Stimulated activated CD8-positive, alpha-beta memory T cell treated with anti-CD3 and anti-CD28 coated beads, Interleukin-7, amount 100 ng/mL, for 48 hours (primary cell): ENCODE results near the gene CYP26A1.

ENCODE experiments used
- DNase-seq, 2 donors: peaks; one replicate each; pipeline ENCODE4 v3.0.0-alpha.2; 2020; ENCODE audit warnings: low read depth in 1 of 2; ENCODE audit errors: extremely low read depth in 1 of 2

Gene CYP26A1

GRCh38 chr10:93063977-93064660 lies 9.6 kb upstream of the CYP26A1 start:
- no peak for DNase-seq

GRCh38 chr10:93064874-93065660 lies 8.6 kb upstream of the CYP26A1 start:
- no peak for DNase-seq

GRCh38 chr10:93065675-93066543 lies 7.8 kb upstream of the CYP26A1 start:
- DNase-seq: no peak

GRCh38 chr10:93066544-93066913 lies 7.2 kb upstream of the CYP26A1 start:
- no peak for DNase-seq

GRCh38 chr10:93067443-93068365 lies 6.0 kb upstream of the CYP26A1 start:
- no peak for DNase-seq

GRCh38 chr10:93068411-93069244 lies 5.1 kb upstream of the CYP26A1 start:
- DNase-seq: no peak

GRCh38 chr10:93069245-93069561 lies 4.5 kb upstream of the CYP26A1 start:
- no peak for DNase-seq

GRCh38 chr10:93070378-93071176 lies 3.1 kb upstream of the CYP26A1 start:
- DNase-seq: no peak

- DNase-seq: no peak
These were observed 2.6 kb upstream of the CYP26A1 start for GRCh38 chr10:93071177-93071472.

GRCh38 chr10:93071674-93072224 lies 1.9 kb upstream of the CYP26A1 start:
- no peak for DNase-seq

GRCh38 chr10:93072225-93072712 lies 1.4 kb upstream of the CYP26A1 start:
- DNase-seq: no peak

GRCh38 chr10:93072713-93073538 lies 767 bp upstream of the CYP26A1 start:
- no peak for DNase-seq

- DNase-seq: no peak
These were observed 479 bp downstream of the CYP26A1 start for GRCh38 chr10:93074147-93074596.

GRCh38 chr10:93074597-93075368 lies 1.1 kb downstream of the CYP26A1 start:
- DNase-seq: no peak

- DNase-seq: no peak
These were observed 1.9 kb downstream of the CYP26A1 start for GRCh38 chr10:93075369-93076221.

- DNase-seq: no peak
These were observed 3.2 kb downstream of the CYP26A1 start for GRCh38 chr10:93076871-93077270.
